GM21390 (cell line): ENCODE results near the gene ZBTB49.
"Not testable (repeated sequence)": the region's sequence is repeated elsewhere in the genome, so short reads cannot be mapped to it uniquely, and the experiment has no call there.

Experiments
- ATAC-seq: cut with Tn5 transposase; IDR thresholded peaks from one replicate; pipeline ENCODE4 v1.9.1; 2021; ENCODE audit not compliant: unreplicated experiment

Gene ZBTB49, protein sequence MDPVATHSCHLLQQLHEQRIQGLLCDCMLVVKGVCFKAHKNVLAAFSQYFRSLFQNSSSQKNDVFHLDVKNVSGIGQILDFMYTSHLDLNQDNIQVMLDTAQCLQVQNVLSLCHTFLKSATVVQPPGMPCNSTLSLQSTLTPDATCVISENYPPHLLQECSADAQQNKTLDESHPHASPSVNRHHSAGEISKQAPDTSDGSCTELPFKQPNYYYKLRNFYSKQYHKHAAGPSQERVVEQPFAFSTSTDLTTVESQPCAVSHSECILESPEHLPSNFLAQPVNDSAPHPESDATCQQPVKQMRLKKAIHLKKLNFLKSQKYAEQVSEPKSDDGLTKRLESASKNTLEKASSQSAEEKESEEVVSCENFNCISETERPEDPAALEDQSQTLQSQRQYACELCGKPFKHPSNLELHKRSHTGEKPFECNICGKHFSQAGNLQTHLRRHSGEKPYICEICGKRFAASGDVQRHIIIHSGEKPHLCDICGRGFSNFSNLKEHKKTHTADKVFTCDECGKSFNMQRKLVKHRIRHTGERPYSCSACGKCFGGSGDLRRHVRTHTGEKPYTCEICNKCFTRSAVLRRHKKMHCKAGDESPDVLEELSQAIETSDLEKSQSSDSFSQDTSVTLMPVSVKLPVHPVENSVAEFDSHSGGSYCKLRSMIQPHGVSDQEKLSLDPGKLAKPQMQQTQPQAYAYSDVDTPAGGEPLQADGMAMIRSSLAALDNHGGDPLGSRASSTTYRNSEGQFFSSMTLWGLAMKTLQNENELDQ

DNA sequence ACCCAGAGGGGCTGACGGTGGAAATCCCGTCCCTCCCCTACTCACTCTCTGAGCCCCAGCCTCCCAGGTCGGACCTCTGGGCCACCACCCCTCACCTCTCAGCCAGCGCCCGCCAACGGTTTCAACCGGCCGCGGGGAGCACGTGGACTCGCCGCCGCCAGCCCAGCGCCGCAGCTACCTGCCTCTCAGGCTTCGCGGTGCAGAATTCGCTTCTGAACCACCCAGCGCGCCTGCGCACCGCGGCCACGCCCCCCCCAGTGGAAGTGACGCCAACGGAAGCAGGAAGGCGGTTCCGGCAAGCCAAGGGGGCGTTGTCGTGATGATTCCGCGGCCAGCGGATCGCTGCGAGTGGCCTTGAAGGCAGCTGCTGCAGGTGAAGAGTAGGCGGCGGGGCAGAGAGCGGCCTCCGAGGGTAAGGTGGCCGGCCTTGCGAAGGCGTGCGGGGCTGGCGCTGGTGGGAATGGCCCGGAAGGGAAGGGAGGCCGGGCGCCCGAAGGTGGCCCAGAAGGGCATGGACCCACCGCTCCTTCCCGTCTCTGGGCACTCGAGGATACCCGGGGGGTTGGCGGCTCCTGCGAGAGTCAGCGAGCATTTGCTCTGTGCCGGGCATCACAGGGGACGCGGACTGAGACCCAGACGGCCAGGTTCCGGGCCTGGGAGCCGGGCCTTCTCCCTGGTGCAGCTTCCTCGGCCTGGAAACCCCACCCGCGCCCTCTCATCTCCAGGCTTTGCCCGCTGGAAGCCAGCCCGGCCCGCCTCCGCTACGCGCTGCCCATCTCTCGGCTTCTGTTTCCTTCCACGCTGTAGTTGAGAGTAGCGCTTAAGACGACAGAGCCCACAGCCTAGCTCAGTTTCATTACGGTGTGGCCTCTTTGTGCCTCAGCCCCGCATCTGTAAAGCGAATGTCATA lies at the start of gene ZBTB49, which contains the start of gene LYAR:
ZBTB49 (plus strand) TSS at position 311 of the 910 bp plus-strand sequence. CDS start 9,695 bp downstream, outside the sequence.
LYAR (minus strand) TSS at position 214 of the 910 bp plus-strand sequence. CDS start 6,412 bp downstream, outside the sequence.
- peak; percentile 94 for ATAC-seq

GRCh38 chr4:4245172-4245571 lies 44.9 kb upstream of the ZBTB49 start:
- no peak for ATAC-seq

DNA sequence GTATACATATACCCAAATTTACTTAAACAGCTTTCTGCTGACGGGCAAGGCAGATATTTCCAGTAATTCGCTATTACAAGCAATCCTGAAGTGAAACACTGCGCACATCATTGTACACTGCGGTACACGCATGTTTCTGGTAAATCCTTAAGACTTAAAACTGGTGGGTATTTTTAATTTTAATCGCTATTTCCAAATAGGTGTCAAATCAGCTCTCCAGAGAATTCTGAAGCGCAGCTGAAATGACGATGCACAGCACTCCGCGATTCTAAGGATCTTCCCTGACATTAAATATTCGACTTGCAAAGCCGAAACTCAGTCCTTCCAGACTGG lies 42.4 kb upstream of the ZBTB49 start:
- peak; percentile 37 for ATAC-seq

DNA sequence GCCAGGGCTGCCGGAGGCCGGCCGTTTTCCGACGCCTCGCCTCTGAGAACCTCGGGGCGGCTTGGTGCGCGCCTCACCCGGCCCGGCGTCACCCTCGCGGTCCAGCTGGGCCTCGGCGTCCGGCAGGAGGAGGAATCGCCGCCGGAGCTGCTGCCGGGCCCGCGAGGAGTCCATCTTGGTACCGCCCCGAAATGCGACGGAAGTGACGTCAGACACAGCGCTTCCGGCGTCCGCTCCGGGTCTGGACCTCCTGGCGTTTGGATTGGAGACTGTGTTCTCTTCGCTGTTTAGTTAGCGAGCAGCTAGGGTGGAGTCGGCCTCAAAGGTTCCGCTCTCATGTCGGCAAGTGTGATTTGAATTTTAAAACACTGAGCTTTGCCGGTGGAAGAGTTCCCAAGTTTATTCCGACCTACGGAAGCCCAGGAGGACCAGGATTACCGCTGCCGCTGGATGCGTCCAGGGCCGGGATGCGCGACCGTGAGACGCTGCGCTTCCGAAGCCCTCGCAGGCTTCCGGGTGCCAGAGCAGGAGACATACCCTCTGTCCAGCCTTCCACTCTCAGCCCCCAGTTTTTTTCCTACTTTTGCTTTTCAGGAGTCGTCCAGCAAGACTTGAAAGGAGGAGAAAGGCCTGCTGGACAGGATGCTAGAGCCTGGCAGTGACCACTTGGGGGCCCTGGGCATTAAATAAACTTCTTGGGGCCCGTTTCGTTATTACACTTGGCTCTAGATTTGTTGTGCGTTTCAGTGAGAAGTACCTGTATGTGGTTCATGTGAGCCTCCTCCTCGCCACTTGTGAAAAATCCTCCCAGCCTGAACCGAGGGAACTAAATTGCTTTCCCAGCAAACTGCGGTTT lies 41.8 kb upstream of the ZBTB49 start, which contains the start of gene TMEM128:
TMEM128 (minus strand) TSS at position 195 of the 856 bp plus-strand sequence; CDS start at position 174, 21 bp downstream.
- peak; percentile 98 for ATAC-seq

DNA sequence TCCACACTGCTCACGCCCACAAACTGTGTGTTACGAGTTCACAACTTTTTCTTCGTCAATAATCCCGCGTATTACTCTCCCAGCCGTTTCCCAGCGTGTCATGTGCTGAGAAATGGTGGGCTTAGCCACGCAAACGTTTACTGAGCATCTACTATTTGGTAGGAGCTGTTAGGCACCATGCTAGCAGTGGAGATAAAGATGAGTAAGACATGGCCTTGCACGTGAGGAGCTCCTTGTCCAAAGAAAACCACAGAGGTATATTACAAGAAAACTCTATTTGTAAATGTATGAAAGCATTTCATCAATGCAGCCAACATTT lies 41.2 kb upstream of the ZBTB49 start:
- ATAC-seq, result no peak

DNA sequence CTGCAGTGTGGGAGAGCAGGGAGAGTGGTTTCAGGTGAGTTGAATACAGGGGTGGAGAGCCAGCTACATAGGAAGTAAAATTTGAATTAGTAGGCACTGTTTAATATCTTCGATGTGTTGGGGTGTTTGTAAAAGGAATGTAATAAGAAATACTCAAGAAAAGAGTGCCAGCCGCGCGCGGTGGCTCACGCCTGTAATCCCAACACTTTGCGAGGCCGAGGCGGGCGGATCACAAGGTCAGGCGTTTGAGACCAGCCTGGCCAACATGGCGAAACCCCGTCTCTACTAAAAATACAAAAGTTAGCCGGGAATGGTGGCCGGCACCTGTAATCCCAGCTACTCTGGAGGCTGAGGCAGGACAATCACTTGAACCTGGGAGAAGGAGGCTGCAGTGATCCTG lies 40.7 kb upstream of the ZBTB49 start:
- ATAC-seq, result not testable (repeated sequence)

DNA sequence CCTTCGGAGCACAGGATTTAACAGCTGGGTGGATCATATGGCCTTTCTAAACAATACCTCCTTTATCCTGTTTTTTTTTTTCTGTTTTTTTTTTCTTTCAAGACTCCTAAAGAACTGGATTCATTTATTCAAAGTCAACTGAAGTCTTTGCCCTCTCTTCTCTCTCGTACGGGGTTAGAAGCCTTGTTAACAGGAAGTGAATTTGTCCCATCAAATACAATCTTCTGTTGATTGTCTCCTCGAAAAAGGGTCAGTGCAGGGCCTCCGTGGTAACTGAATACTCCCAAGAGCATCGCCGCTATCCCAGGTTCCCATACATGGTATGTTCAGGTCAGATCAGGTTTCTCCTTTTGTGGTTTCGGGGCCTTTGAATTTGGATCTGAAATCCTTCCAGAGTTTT lies 40.2 kb upstream of the ZBTB49 start:
- ATAC-seq, result no peak

- ATAC-seq, result no peak
Measured at GRCh38 chr4:4254199-4254598, 35.9 kb upstream of the ZBTB49 start.

- no peak for ATAC-seq
Measured at GRCh38 chr4:4254666-4255065, 35.4 kb upstream of the ZBTB49 start.

- no peak for ATAC-seq
Measured at GRCh38 chr4:4256799-4257198, 33.3 kb upstream of the ZBTB49 start.

DNA sequence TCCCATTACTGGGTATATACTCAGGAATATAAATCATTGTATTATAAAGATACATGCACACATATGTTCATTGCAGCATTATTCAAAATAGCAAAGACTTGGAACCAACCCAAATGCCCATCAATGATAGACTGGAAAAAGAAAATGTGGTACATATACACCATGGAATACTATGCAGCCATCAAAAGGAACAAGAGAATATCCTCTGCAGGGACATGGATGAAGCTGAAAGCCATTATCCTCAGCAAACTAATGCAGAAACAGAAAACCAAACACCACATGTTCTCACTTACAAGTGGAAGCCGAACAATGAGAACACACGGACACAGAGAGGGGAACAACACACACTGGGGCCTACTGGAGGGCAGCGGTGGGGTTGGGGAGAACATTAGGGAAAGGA lies 32.3 kb upstream of the ZBTB49 start:
- not testable (repeated sequence) for ATAC-seq

GRCh38 chr4:4259484-4260100 lies 30.5 kb upstream of the ZBTB49 start:
- ATAC-seq, result no peak

- ATAC-seq, result no peak
Measured at GRCh38 chr4:4260185-4260751, 29.8 kb upstream of the ZBTB49 start.

GRCh38 chr4:4267981-4268380 lies 22.1 kb upstream of the ZBTB49 start:
- no peak for ATAC-seq

GRCh38 chr4:4268776-4269175 lies 21.3 kb upstream of the ZBTB49 start:
- no peak for ATAC-seq

- no peak for ATAC-seq
Measured at GRCh38 chr4:4269331-4269731, 20.7 kb upstream of the ZBTB49 start.

DNA sequence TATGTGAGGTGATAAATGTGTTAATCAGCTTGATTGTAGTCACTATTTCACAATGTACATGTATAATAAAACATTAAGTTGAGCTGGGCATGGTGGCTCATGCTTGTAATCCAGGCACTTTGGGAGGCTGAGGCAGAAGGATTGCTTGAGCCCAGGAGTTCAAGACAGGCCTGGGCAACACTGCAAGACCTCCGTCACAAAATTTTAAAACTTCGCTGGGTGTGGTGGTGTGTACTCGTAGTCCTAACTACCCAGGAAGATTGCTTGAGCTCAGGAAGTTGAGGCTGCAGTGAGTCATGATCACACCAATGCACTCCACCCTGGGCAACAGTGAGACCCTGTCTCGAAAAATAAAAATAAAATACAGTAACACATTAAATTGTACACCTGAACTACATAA lies 20.2 kb upstream of the ZBTB49 start:
- ATAC-seq, result no peak

GRCh38 chr4:4270529-4270928 lies 19.5 kb upstream of the ZBTB49 start:
- ATAC-seq, result no peak

DNA sequence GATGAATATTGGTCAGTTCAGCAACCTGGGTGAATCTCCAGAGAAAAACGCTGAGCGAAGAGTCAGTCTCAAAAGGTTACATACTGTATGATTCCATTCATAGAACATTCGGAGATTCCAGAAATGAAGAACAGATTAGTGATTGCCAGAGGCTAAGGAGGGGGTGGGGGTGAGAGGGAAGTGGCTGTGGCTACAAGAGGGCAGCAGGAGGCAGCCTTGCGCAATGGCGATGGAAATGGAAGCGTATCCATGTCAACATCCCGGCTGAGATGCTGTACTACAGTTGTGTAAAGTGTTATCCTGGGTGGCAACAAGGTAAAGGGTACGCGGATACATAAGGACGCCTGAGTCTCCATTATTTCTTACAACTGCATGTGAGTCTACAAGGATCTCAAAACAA lies 18.1 kb upstream of the ZBTB49 start:
- no peak for ATAC-seq
